ENCODE measurements around the gene ARFRP1.
"Not testable (repeated sequence)": the region's sequence is repeated elsewhere in the genome, so short reads cannot be mapped to it uniquely, and the experiment has no call there.

ARFRP1 gene

DNA sequence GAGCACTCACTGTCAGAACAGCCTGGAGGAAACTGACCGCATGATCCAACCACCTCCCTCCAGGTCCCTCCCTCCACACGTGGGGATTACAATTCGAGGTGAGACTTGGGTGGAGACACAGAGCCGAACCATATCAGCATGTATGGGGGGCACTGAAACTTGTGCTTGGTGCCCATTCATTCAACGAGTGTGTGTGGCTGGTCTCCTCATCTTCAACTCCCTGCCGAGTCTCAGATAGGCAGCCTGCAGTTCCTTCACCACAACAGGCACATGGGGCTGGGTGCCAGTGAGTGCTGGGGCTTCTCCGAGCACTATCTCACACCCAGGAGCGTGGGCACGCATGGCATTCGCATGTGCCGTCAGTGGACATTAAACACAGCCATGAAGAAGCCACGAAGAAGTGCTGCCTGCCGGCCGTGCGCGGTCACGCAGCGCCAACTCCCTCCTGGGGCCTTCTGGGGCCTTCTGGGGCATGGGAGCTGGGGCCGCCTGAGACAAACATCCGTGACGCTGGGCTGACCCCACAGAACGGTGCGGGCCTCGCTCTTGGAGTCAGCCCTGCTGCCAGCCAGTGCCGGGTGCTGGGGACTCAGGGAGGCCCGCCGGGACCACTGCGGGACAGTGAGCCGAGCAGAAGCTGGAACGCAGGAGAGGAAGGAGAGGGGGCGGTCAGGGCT, 50.4 kb downstream of the ARFRP1 start:
- DNase-seq (ENCODE audit: low read depth in 3 of 3) = no peak

DNA sequence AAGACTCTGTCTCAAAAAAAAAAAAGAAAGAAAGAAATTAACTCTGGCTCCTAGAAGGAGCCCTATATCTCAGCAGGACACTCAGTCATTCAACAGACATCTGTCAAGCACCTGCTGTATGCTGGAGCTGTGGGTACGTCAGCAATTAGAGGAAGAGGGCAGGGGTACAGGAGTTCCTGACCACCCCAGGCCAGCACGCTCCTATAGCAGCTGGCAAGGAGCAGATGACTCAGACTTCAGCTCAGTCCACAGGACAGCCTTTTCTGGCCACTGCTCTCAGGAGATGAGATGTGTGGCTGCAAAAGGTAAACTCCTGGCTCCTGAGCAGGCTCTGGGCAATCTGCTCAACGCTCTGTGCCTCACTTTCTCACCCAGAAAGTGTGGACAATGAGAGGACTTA, 51.3 kb downstream of the ARFRP1 start:
- DNase-seq (ENCODE audit: low read depth in 3 of 3) = no peak

DNA sequence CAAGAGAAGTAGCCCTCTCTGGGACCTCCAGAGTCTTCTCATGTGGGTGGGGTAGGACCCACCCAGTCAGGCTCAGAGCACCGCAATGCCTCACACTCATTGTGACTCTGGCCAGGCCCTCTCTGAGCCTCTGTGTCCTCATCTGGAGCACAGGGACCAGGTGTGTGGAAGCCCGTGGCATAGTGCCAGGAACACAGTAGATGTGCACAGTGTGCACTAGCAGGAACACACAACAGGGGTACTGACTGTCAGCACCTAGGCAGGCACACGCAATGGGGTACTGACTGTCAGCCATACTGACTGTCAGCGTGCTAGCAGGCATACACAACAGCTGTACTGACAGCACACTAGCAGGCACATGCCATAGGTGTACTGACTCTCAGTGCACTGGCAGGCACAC, 52.5 kb downstream of the ARFRP1 start:
- no peak for DNase-seq (ENCODE audit: low read depth in 3 of 3)

DNA sequence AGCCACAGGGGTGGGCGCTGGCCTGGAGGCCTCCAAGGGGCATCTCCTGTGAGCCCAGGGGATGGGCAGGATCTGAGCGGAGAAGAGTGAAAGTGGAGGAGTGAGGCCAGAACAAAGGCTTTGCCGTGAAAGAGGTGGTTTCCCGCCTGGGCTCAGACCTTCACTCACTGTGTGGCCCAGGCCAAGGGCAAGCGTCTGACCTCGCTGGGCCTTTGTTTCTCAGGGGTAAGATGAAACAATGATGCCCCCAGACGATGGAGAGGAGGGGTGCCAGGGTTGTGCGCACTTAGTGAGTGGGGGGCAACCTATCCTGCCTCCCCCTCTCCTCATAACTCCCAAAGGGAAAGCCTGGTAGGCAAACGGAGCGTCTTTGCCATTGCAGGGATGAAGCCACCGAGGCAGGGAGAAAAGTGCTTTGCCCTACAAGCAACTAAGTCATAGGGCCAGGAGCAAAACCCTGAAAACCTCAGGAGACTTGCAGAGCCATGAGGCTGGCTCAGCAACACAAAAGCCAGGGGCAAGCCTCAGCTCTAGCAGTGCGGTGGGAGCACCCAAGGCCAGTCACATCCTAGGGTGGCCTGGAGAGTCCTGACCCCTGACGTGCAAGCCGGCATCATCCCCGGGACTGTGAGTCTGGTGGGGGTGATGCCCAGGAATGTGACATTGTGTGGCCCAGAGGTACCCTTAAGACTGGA, 53.7 kb downstream of the ARFRP1 start:
- DNase-seq (ENCODE audit: low read depth in 3 of 3) = no peak

DNA sequence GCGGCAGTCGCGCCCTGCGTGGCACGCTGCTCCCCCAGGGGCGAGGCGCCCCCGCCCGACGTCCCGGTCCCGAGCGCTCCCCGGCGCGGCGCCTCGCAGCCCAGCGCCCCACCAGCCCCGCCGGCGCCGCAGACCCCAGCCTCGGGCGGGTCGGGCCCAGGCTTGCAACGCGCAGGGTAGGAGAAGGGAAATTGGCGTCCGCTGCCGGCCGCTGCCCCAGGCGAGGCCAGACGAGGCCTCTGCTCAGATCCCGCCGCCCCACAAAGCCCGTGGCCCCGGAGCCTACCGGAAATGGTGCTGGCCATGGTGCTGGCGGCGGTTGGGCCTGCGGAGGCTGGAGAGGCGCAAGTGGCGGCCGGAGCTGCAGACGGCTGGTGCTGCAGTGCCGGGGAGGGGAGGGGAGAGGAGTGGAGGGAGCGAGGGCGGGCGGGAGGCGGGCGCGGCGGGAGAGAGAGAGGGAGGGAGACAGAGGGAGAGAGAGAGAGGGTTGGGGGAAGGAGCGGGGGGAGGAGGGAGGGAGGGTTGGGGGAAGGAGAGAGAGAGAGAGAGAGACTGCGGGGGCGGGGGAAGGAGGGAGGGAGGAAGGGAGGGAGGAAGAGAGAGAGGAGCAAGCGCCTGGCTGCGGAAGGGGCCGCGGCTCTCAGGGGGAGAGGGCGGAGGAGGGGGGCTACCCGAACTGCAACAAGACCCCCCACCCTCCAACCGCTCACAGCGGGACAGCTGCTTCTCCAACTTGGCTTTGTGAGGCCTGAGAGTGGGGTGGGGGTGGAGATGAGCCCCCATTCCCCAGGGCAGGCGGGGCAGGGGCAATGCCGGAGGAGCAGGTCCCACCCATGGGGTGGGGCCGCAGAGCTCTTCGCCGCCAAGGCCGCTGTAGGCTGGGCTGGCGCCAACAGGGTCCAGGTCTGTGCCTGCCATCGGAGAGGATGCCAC, 54.5 kb downstream of the ARFRP1 start, which contains the start of gene STMN3:
Gene STMN3, minus strand, starts transcription at position 384 of the 933 bp plus-strand sequence. Its CDS starts 79 bp downstream, at position 305.
- peak in 2 of 3 donors; percentile 43 to 67 for DNase-seq (ENCODE audit: low read depth in 3 of 3)

DNA sequence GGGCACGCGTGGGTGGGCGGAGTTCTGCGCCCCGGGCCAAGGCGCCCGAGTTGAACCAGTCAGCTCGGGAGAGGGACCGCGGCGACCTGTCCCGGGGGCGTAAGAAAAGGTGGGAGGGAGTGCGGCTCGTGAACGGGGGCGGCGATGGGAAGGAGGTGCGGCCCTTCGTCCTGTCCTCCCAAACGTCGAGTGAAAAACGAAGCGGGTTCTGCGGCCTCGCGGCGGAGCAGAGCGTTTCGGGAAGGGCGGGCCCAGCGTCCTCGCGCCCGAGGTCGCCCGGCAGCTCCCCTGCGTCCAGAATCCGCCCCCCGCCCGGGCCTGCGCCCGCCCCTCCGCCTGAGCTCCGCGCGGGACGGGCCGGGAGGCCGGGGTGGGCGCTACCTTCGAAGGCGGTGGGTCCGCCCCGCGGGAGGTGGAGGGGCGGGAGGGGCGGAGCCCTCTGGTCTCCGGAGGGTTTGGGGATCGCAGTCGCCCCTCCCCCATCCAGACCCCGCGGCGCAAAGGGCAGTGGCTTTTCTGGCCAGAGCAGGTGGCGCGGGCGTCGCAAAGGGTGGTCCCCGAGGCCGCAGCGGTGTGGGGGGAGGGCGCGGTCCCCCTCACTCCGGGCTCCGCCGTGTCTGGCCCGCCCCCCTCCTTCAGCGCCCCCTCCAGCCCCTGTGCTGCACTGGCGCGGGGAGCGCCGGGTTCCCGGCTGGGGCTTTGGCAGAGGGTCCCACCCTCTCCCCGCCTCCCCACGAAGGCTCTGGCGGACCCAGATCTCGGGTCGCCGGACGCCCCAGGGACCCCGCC, 55.4 kb downstream of the ARFRP1 start:
- DNase-seq (ENCODE audit: low read depth in 3 of 3) = no peak

DNA sequence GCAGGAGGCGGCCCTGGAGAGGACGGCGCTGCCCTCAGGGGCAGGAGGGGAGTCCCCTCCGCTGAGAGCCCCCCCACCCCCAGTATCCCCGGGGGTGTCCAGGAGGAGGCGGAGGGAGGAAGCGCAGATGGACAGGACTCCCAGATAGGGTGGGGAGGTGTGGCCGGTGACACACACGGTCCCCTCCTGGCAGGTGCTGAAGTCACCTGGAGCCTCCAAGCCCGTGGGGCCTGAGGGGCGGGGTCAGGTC, 55.9 kb downstream of the ARFRP1 start:
- no peak for DNase-seq (ENCODE audit: low read depth in 3 of 3)

DNA sequence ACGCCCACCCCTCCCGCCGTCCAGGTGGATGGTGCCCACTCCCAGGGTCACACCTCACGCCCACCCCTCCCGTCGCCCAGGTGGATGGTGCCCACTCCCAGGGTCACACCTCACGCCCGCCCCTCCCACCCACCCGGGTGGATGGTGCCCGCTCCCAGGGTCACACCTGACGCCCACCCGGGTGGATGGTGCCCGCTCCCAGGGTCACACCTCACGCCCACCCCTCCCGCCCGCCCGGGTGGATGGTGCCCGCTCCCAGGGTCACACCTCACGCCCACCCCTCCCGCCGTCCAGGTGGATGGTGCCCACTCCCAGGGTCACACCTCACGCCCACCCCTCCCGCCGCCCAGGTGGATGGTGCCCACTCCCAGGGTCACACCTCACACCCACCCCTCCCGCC, 57.3 kb downstream of the ARFRP1 start:
- not testable (repeated sequence) for DNase-seq (ENCODE audit: low read depth in 3 of 3)

DNA sequence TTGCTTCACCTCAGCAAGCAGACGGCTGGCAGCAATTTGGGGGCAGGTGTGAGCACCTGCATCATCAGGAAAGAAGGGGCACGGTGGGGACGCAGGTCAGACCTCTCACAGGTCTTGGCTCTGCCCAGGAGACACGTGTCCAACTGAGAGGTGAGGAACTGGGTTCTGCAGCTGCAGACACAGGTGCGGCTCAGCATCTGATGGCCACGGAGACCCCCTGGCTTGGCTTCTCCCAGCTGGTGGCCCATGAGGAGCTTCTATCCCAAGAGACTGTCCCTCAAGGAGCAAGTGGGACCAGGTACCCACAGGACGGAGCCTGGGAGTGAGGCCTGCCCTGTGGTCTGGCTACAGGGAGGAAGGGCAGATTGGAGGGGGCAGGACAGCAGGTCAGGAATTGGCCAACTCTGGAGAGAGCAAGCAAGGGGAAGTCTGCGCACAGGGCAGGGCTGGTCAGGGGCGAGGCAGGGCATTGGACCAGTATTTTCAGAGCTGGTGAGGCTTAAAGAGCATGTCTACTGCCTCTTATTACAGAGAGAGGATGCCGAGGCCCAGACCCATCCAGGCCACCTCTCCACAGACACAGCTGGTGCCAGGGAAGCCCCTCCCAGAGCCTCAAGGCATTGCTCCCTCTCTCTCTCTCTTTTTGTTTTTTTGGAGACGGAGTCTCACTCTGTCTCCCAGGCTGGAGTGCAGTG, 58.7 kb downstream of the ARFRP1 start:
- DNase-seq (ENCODE audit: low read depth in 3 of 3) = no peak
